Measurements from ENCODE around the gene OPCML.

GRCh38 chr11:133020372-133020714 is 512.0 kb downstream of the OPCML start:
- TF ChIP-seq EP300 (IDR thresholded peaks at IDR 0.05): no peak
- no peak for TF ChIP-seq CTCF (IDR thresholded peaks at IDR 0.05)

Data from suprapubic skin (tissue), 3 donors.